Thoracic aorta (tissue), 2 donors: Measurements from ENCODE around the gene FLT4. TPM values are rescaled to one million over a fixed set of nuclear protein-coding genes. Genes with fewer than 3 reads are reported as not detected.
"Not testable (repeated sequence)": the region's sequence is repeated elsewhere in the genome, so short reads cannot be mapped to it uniquely, and the experiment has no call there.

Source experiments
- ATAC-seq: fragments of 150-250 bp; one replicate; pipeline ENCODE4 v1.8.0; 2017; ENCODE audit warnings: low read depth; ENCODE audit not compliant: insufficient number of reproducible peaks, low FRiP score
- DNase-seq: peaks from one replicate; pipeline ENCODE4 v3.0.0-alpha.2; 2020; ENCODE audit warnings: low spot score
- H3K27ac ChIP-seq, 2 donors: fragments of 200-600 bp; sonication (generic); 1 replicate in 1 of 2; 2 replicates in 1 of 2; pipeline ENCODE4 v1.5.1; 2016; ENCODE audit warnings: mild to moderate bottlenecking in 2 of 2, moderate library complexity in 2 of 2
- H3K27me3 ChIP-seq: fragments of 200-600 bp; sonication (generic); replicated peaks from 2 replicates; pipeline ENCODE4 v1.6.0; 2016; ENCODE audit warnings: mild to moderate bottlenecking; ENCODE audit not compliant: insufficient read depth
- H3K36me3 ChIP-seq: fragments of 200-600 bp; sonication (generic); one replicate; pipeline ENCODE4 v1.5.1; 2016
- H3K4me1 ChIP-seq, 2 donors: fragments of 200-600 bp; sonication (generic); 1 replicate in 1 of 2; 2 replicates in 1 of 2; pipeline versions ENCODE4 v1.5.1 to v1.6.0; 2016; ENCODE audit warnings: low read depth in 2 of 2, mild to moderate bottlenecking in 1 of 2; ENCODE audit not compliant: control insufficient read depth in 1 of 2
- H3K4me3 ChIP-seq: fragments of 200-600 bp; sonication (generic); 2 replicates; pipeline ENCODE4 v1.5.1; 2016; ENCODE audit warnings: mild to moderate bottlenecking
- H3K9me3 ChIP-seq: fragments of 200-600 bp; sonication (generic); 2 replicates; pipeline ENCODE4 v1.5.1; 2016
- CTCF ChIP-seq: fragments of 200-600 bp; sonication (generic); IDR thresholded peaks from one replicate; pipeline ENCODE4 v1.5.1; 2019; ENCODE audit warnings: antibody characterized with exemption
- total RNA-seq, 2 donors: library from RNA; depleted of rRNA; stranded (reverse); fragments of >200 nt; gene quantifications; one replicate each; pipeline versions ENCODE4 v1.1.0 to v1.2.3, GENCODE V29; 2016

The FLT4 gene
- total RNA-seq, 2 donors from 2014 or later, result 4.8 to 10.8 TPM

GRCh38 chr5:180673371-180674089 lies 24.1 kb upstream of the FLT4 start:
- no peak overlapping the region for H3K4me3 ChIP-seq

GRCh38 chr5:180671958-180672524 lies 22.6 kb upstream of the FLT4 start:
- not testable (repeated sequence) for ATAC-seq, H3K27me3 ChIP-seq, H3K9me3 ChIP-seq, H3K36me3 ChIP-seq, H3K27ac ChIP-seq, DNase-seq, H3K4me3 ChIP-seq, H3K4me1 ChIP-seq

More at GRCh38 chr5:180673371-180674089, 24.1 kb upstream of the FLT4 start:
- H3K27me3 ChIP-seq, result no peaks in the 10 kb centered on the region
- H3K4me1 ChIP-seq, result peaks cover 0 to 4% of the 10 kb centered on the region in 2 donors
- no peak overlapping the region for H3K27ac ChIP-seq
- TF ChIP-seq CTCF, result no peak
- ATAC-seq (no peak), DNase-seq (no peak)
- no peaks in the 10 kb centered on the region for H3K36me3 ChIP-seq
- no peaks in the 10 kb centered on the region for H3K9me3 ChIP-seq

GRCh38 chr5:180670586-180671359 lies 21.4 kb upstream of the FLT4 start:
- ATAC-seq, result no peak

GRCh38 chr5:180670157-180670556 lies 20.8 kb upstream of the FLT4 start:
- no peaks in the 10 kb centered on the region for H3K36me3 ChIP-seq

More at GRCh38 chr5:180670586-180671359, 21.4 kb upstream of the FLT4 start:
- Histone ChIP-seq H3K36me3 (no peaks in the 10 kb centered on the region), H3K4me3 (no peak overlapping the region), H3K27ac (no peak overlapping the region), H3K4me1 (peaks cover 0 to 4% of the 10 kb centered on the region in 2 donors), H3K9me3 (no peaks in the 10 kb centered on the region), H3K27me3 (no peaks in the 10 kb centered on the region)
- no peak for DNase-seq
- TF ChIP-seq CTCF, result no peak

GRCh38 chr5:180669661-180670060 lies 20.3 kb upstream of the FLT4 start:
- no peak overlapping the region for H3K27ac ChIP-seq
- peaks cover 0 to 4% of the 10 kb centered on the region in 2 donors for H3K4me1 ChIP-seq
- DNase-seq (no peak), ATAC-seq (no peak)
- no peak for TF ChIP-seq CTCF
- no peaks in the 10 kb centered on the region for H3K9me3 ChIP-seq
- no peak overlapping the region for H3K4me3 ChIP-seq
- no peaks in the 10 kb centered on the region for H3K36me3 ChIP-seq
- H3K27me3 ChIP-seq, result no peaks in the 10 kb centered on the region

More at GRCh38 chr5:180670157-180670556, 20.8 kb upstream of the FLT4 start:
- no peak for DNase-seq
- H3K27ac ChIP-seq, result no peak overlapping the region
- no peaks in the 10 kb centered on the region for H3K27me3 ChIP-seq
- no peak for ATAC-seq
- H3K4me3 ChIP-seq, result no peak overlapping the region
- peaks cover 0 to 4% of the 10 kb centered on the region in 2 donors for H3K4me1 ChIP-seq
- no peak for TF ChIP-seq CTCF
- H3K9me3 ChIP-seq, result no peaks in the 10 kb centered on the region
